ENCODE results near the gene PXT1. TPM values are rescaled to one million over a fixed set of nuclear protein-coding genes. Genes with fewer than 3 reads are reported as not detected.
"Not testable (repeated sequence)": the region's sequence is repeated elsewhere in the genome, so short reads cannot be mapped to it uniquely, and the experiment has no call there.

PXT1 gene
- polyA plus RNA-seq, 1 donor from 2014 or later, result 0.24 TPM

DNA sequence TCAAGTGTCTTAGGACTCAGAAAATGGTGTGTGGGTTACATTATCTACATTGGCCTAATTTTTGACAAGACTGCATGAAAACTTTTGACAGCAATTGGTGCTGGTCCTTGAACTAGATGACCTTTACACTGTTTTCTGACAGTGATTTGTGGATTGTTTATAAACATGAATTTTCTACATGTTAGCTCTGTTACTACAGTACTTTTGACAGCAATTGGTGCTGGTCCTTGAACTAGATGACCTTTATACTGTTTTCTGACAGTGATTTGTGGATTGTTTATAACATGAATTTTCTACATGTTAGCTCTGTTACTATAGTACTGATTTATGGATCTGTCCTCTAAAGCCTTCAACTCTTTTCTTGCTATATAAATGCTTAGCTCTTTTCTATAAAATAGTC lies 16.8 kb upstream of the PXT1 start:
- Histone ChIP-seq H3K79me2 (replicated peaks; ENCODE audit: insufficient read depth, low read length) (peaks cover 20% of the 10 kb centered on the region), H4K20me1 (ENCODE audit: insufficient read depth) (no peaks in the 10 kb centered on the region)
- TF ChIP-seq, protein P1, sequence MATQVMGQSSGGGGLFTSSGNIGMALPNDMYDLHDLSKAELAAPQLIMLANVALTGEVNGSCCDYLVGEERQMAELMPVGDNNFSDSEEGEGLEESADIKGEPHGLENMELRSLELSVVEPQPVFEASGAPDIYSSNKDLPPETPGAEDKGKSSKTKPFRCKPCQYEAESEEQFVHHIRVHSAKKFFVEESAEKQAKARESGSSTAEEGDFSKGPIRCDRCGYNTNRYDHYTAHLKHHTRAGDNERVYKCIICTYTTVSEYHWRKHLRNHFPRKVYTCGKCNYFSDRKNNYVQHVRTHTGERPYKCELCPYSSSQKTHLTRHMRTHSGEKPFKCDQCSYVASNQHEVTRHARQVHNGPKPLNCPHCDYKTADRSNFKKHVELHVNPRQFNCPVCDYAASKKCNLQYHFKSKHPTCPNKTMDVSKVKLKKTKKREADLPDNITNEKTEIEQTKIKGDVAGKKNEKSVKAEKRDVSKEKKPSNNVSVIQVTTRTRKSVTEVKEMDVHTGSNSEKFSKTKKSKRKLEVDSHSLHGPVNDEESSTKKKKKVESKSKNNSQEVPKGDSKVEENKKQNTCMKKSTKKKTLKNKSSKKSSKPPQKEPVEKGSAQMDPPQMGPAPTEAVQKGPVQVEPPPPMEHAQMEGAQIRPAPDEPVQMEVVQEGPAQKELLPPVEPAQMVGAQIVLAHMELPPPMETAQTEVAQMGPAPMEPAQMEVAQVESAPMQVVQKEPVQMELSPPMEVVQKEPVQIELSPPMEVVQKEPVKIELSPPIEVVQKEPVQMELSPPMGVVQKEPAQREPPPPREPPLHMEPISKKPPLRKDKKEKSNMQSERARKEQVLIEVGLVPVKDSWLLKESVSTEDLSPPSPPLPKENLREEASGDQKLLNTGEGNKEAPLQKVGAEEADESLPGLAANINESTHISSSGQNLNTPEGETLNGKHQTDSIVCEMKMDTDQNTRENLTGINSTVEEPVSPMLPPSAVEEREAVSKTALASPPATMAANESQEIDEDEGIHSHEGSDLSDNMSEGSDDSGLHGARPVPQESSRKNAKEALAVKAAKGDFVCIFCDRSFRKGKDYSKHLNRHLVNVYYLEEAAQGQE (IDR thresholded peaks at IDR 0.05; ENCODE audit: borderline replicate concordance), result no peak
- TF ChIP-seq, protein P2, sequence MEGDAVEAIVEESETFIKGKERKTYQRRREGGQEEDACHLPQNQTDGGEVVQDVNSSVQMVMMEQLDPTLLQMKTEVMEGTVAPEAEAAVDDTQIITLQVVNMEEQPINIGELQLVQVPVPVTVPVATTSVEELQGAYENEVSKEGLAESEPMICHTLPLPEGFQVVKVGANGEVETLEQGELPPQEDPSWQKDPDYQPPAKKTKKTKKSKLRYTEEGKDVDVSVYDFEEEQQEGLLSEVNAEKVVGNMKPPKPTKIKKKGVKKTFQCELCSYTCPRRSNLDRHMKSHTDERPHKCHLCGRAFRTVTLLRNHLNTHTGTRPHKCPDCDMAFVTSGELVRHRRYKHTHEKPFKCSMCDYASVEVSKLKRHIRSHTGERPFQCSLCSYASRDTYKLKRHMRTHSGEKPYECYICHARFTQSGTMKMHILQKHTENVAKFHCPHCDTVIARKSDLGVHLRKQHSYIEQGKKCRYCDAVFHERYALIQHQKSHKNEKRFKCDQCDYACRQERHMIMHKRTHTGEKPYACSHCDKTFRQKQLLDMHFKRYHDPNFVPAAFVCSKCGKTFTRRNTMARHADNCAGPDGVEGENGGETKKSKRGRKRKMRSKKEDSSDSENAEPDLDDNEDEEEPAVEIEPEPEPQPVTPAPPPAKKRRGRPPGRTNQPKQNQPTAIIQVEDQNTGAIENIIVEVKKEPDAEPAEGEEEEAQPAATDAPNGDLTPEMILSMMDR (IDR thresholded peaks at IDR 0.05; ENCODE audit: poor library complexity, severe bottlenecking), result no peak
- no peak for TF ChIP-seq SMC3 (conservative IDR thresholded peaks at IDR 0.05; ENCODE audit: poor library complexity)
- no peak for TF ChIP-seq TAF1 (IDR thresholded peaks at IDR 0.05; ENCODE audit: low read depth)
- no peak for TF ChIP-seq MXI1 (conservative IDR thresholded peaks at IDR 0.05; ENCODE audit: poor library complexity, severe bottlenecking)
- no peak for TF ChIP-seq EP300 (conservative IDR thresholded peaks at IDR 0.05; ENCODE audit: poor library complexity, severe bottlenecking)
- TF ChIP-seq POLR2AphosphoS5 (IDR thresholded peaks at IDR 0.05), result no peak
- no peak for TF ChIP-seq EZH2 (IDR thresholded peaks at IDR 0.05; ENCODE audit: borderline replicate concordance, insufficient read depth, low read length, poor library complexity, severe bottlenecking)
- no peak for TF ChIP-seq RAD21 (conservative IDR thresholded peaks at IDR 0.05)

DNA sequence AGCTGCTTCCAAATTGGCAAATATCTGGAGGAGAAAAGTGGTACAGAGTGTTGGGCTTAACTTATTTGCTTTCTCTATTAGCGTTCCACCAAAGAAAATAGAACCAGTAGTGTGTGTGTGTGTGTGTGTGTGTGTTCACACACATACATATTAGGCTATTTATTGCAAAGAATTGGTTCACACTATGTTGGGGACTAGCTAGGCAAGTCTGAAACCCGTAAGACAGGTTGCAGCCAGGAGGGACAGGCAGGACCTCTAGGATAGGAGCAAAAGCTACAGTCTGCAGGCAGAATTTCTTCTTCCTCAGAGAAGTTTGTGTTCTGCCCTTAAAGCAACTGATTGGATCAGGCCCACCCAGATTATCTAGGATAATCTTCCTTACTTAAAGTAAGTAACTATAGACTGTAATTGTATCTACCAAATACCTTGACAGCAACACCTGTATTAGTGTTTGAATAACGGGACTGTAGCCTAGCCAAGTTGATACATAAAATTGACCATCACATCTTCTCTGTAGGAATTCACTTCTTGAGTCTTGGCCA lies 12.9 kb upstream of the PXT1 start:
- no peak overlapping the region for H3K9ac ChIP-seq (ENCODE audit: low read length)
- H4K20me1 ChIP-seq (ENCODE audit: insufficient read depth), result no peaks in the 10 kb centered on the region
- H3K36me3 ChIP-seq (ENCODE audit: insufficient read depth, low read length), result no peaks in the 10 kb centered on the region
- H3F3A ChIP-seq (ENCODE audit: insufficient read depth, low read length, poor library complexity, severe bottlenecking), result no peaks in the 10 kb centered on the region
- H3K9me3 ChIP-seq (ENCODE audit: low read length), result no peaks in the 10 kb centered on the region
- H3K9me2 ChIP-seq (ENCODE audit: insufficient read depth, low read length), result no peaks in the 10 kb centered on the region
- H2AFZ ChIP-seq (ENCODE audit: low read depth, low read length), result no peak overlapping the region
- no peak overlapping the region for H3K4me3 ChIP-seq (ENCODE audit: low read length)
- TF ChIP-seq SMC3 (conservative IDR thresholded peaks at IDR 0.05; ENCODE audit: poor library complexity), result no peak
- no peak for TF ChIP-seq RAD21 (conservative IDR thresholded peaks at IDR 0.05)
- TF ChIP-seq EZH2 (IDR thresholded peaks at IDR 0.05; ENCODE audit: borderline replicate concordance, insufficient read depth, low read length, poor library complexity, severe bottlenecking), result no peak
- no peak for TF ChIP-seq POLR2AphosphoS5 (IDR thresholded peaks at IDR 0.05)
- no peak for TF ChIP-seq TAF1 (IDR thresholded peaks at IDR 0.05; ENCODE audit: low read depth)
- TF ChIP-seq EP300 (conservative IDR thresholded peaks at IDR 0.05; ENCODE audit: poor library complexity, severe bottlenecking), result no peak
- TF ChIP-seq, protein P1 (IDR thresholded peaks at IDR 0.05; ENCODE audit: borderline replicate concordance), result no peak
- no peak for TF ChIP-seq MXI1 (conservative IDR thresholded peaks at IDR 0.05; ENCODE audit: poor library complexity, severe bottlenecking)
- TF ChIP-seq, protein P2 (IDR thresholded peaks at IDR 0.05; ENCODE audit: poor library complexity, severe bottlenecking), result no peak
- H3K79me2 ChIP-seq (replicated peaks; ENCODE audit: insufficient read depth, low read length), result peaks cover 17% of the 10 kb centered on the region
- H3K27ac ChIP-seq (ENCODE audit: low read length), result no peak overlapping the region
- no peak overlapping the region for H3K4me2 ChIP-seq (ENCODE audit: low read length)
- no peaks in the 10 kb centered on the region for H3K27me3 ChIP-seq (ENCODE audit: insufficient read depth, low read depth, low read length)

More for the DNA sequence above, 16.8 kb upstream of the PXT1 start:
- H3K9ac ChIP-seq (ENCODE audit: low read length), result no peak overlapping the region
- no peaks in the 10 kb centered on the region for H3F3A ChIP-seq (ENCODE audit: insufficient read depth, low read length, poor library complexity, severe bottlenecking)
- no peak overlapping the region for H3K4me3 ChIP-seq (ENCODE audit: low read length)
- H3K9me3 ChIP-seq (ENCODE audit: low read length), result no peaks in the 10 kb centered on the region
- H3K4me2 ChIP-seq (ENCODE audit: low read length), result no peak overlapping the region
- H2AFZ ChIP-seq (ENCODE audit: low read depth, low read length), result no peak overlapping the region
- H3K27me3 ChIP-seq (ENCODE audit: insufficient read depth, low read depth, low read length), result no peaks in the 10 kb centered on the region
- no peaks in the 10 kb centered on the region for H3K36me3 ChIP-seq (ENCODE audit: insufficient read depth, low read length)
- no peak overlapping the region for H3K27ac ChIP-seq (ENCODE audit: low read length)
- no peaks in the 10 kb centered on the region for H3K9me2 ChIP-seq (ENCODE audit: insufficient read depth, low read length)

DNA sequence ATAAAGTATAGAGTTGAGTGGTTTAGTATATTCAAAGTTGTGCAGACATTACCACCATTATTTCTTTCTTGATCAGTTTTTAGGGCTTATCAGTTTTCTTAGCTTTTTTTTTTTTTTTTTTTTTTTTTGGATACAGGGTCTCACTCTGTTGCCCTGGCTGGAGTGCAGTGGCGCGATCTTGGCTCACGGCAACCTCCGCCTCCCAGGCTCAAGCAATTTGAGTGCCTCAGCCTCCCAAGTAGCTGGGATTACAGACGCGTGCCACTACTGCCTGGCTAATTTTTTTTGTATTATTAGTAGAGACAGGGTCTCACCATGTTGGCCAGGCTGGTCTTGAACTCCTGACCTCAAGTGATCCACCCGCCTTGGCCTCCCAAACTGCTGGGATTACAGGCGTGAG lies 10.2 kb upstream of the PXT1 start:
- H3K9ac ChIP-seq (ENCODE audit: low read length); H3K36me3 ChIP-seq (ENCODE audit: insufficient read depth, low read length); H3K27me3 ChIP-seq (ENCODE audit: insufficient read depth, low read depth, low read length); H2AFZ ChIP-seq (ENCODE audit: low read depth, low read length); H4K20me1 ChIP-seq (ENCODE audit: insufficient read depth); H3K27ac ChIP-seq (ENCODE audit: low read length); H3F3A ChIP-seq (ENCODE audit: insufficient read depth, low read length, poor library complexity, severe bottlenecking); H3K9me2 ChIP-seq (ENCODE audit: insufficient read depth, low read length); H3K4me2 ChIP-seq (ENCODE audit: low read length); H3K4me3 ChIP-seq (ENCODE audit: low read length); H3K9me3 ChIP-seq (ENCODE audit: low read length): not testable (repeated sequence)
- H3K79me2 ChIP-seq (replicated peaks; ENCODE audit: insufficient read depth, low read length), result peaks cover 20% of the 10 kb centered on the region
